HEK293T (cell line): ENCODE measurements around the gene ALKBH4.

Experiments
- CTCF ChIA-PET: fragments of 350-600 bp; formaldehyde crosslinking; extraction: SDS; loops from one replicate; lab custom pipeline; 2021; ENCODE audit warnings: antibody characterized with exemption, inconsistent platforms; lab: Yijun Ruan, JAX
- POLR2A ChIA-PET: fragments of 350-600 bp; formaldehyde crosslinking; extraction: SDS; loops from one replicate; lab custom pipeline; 2020; ENCODE audit warnings: antibody characterized with exemption, inconsistent platforms; lab: Yijun Ruan, JAX
- DNase-seq: peaks from one replicate; pipeline ENCODE4 v3.0.0; 2012; ENCODE audit warnings: mixed read lengths; ENCODE audit errors: extremely low spot score
- ARNT ChIP-seq: fragments of 450-650 bp; IDR thresholded peaks from 2 replicates; pipeline ENCODE4 v1.6.1; 2017; ENCODE audit warnings: mild to moderate bottlenecking
- BHLHE40 ChIP-seq: fragments of 450-650 bp; IDR thresholded peaks from 2 replicates; pipeline ENCODE4 v1.6.1; 2016; ENCODE audit warnings: mild to moderate bottlenecking, moderate library complexity, borderline replicate concordance
- CTBP1 ChIP-seq: fragments of 450-650 bp; IDR thresholded peaks from 2 replicates; pipeline ENCODE4 v1.6.1; 2016; ENCODE audit warnings: borderline replicate concordance
- ELF4 ChIP-seq: fragments of 450-650 bp; IDR thresholded peaks from 2 replicates; pipeline ENCODE4 v1.6.1; 2017; ENCODE audit warnings: antibody characterized with exemption
- FOXA1 ChIP-seq: fragments of 450-650 bp; IDR thresholded peaks from 2 replicates; pipeline ENCODE4 v1.6.1; 2016; ENCODE audit warnings: mild to moderate bottlenecking
- FOXK2 ChIP-seq: fragments of 450-650 bp; IDR thresholded peaks from 2 replicates; pipeline ENCODE4 v1.6.1; 2016; ENCODE audit warnings: mild to moderate bottlenecking
- FOXM1 ChIP-seq: fragments of 450-650 bp; IDR thresholded peaks from 2 replicates; pipeline ENCODE4 v1.6.1; 2017; ENCODE audit warnings: mild to moderate bottlenecking, borderline replicate concordance
- HDGF ChIP-seq: fragments of 450-650 bp; IDR thresholded peaks from 2 replicates; pipeline ENCODE4 v1.6.1; 2017; ENCODE audit warnings: antibody characterized with exemption, borderline replicate concordance
- L3MBTL2 ChIP-seq: fragments of 450-650 bp; conservative IDR thresholded peaks from 2 replicates; pipeline ENCODE4 v1.6.1; 2016; ENCODE audit warnings: mild to moderate bottlenecking
- LEF1 ChIP-seq: fragments of 450-650 bp; IDR thresholded peaks from 2 replicates; pipeline ENCODE4 v1.6.1; 2017; ENCODE audit warnings: mild to moderate bottlenecking, borderline replicate concordance
- NFRKB ChIP-seq: fragments of 450-650 bp; IDR thresholded peaks from 2 replicates; pipeline ENCODE4 v1.6.1; 2016; ENCODE audit warnings: mild to moderate bottlenecking, moderate library complexity
- PKNOX1 ChIP-seq: fragments of 450-650 bp; IDR thresholded peaks from 2 replicates; pipeline ENCODE4 v1.6.1; 2016
- SP1 ChIP-seq: fragments of 450-650 bp; IDR thresholded peaks from 2 replicates; pipeline ENCODE4 v1.6.1; 2017
- SUZ12 ChIP-seq: fragments of 450-650 bp; IDR thresholded peaks from 2 replicates; pipeline ENCODE4 v1.6.1; 2016; ENCODE audit warnings: mild to moderate bottlenecking
- TARDBP ChIP-seq: fragments of 450-650 bp; IDR thresholded peaks from 2 replicates; pipeline ENCODE4 v1.6.1; 2016
- ZNF384 ChIP-seq: fragments of 450-650 bp; IDR thresholded peaks from 2 replicates; pipeline ENCODE4 v1.6.1; 2016

The ALKBH4 gene

DNA sequence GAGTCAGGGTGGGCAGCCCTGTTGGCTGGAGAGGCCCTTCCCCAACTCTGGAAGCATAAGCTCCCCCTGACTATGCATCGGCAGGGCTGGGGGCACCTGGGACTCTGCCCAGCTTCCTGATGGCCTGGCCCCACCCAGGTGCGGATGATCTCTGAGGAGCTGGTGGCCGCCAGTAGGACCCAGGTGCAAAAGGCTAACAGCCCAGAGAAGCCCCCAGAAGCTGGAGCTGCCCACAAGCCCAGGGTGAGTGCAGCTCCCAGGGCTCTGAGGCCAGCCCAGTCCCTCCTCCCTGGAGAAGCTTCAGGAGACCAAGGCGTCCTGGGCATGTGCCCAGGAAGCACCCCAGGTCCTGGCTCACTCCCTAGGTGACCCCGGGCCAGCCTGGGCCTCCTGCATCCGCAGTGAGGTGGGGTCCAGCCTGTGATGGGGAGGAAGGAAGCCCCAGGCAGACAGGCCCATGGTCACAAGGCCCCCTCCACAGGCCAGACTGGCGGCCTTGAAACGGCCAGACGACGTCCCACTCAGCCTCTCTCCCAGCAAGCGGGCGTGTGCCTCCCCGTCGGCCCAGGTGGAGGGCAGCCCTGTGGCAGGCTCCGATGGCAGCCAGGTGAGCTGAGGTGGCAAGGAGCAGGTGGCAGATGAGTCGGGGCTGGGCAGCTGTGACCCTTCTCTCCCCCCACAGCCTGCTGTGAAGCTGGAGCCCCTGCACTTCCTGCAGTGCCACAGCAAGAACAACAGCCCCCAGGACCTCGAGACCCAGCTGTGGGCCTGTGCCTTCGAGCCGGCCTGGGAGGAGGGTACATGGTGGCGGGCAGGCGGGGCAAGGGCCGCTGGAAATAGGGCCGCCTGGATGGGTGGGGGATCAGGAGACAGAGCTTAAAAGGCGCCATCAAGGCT, 3.2 kb upstream of the ALKBH4 start:
- ChIA-PET CTCF (interaction anchor here (0.6 to 1.1 kb wide), 4 partner anchors 12 to 270 kb away, joined by 4 to 6 read pairs (median 4); no protein-coding TSS in a partner anchor), POLR2A (interaction anchor here (0.9 kb wide), 1 partner anchor 12 kb away, joined by 3 read pairs; no protein-coding TSS in a partner anchor)
- DNase-seq: no peak
- TF ChIP-seq ARNT (no peak), NFRKB (no peak), FOXK2 (no peak), LEF1 (no peak), ELF4 (no peak), TARDBP (no peak), L3MBTL2 (no peak), BHLHE40 (no peak), SUZ12 (no peak), FOXA1 (no peak), SP1 (no peak)

- CTCF ChIA-PET: no interaction called here
- POLR2A ChIA-PET: interaction anchor here (0.9 kb wide), 1 partner anchor 10 kb away, joined by 3 read pairs; no protein-coding TSS in a partner anchor
- DNase-seq: no peak
- no peak for TF ChIP-seq FOXK2
Observed at GRCh38 chr7:102466097-102466496, 1.4 kb upstream of the ALKBH4 start.

GRCh38 chr7:102463841-102464576, 654 bp downstream of the ALKBH4 start:
- TF ChIP-seq CTBP1 (no peak), LEF1 (no peak), L3MBTL2 (no peak), SP1 (no peak), ELF4 (no peak), FOXK2 (no peak)
- DNase-seq: no peak
- ChIA-PET POLR2A (interaction anchor here (1.1 to 1.2 kb wide), 2 partner anchors 30 to 68 kb away, joined by 3 read pairs; partner anchors contain the start of gene PRKRIP1), CTCF (no interaction called here)

DNA sequence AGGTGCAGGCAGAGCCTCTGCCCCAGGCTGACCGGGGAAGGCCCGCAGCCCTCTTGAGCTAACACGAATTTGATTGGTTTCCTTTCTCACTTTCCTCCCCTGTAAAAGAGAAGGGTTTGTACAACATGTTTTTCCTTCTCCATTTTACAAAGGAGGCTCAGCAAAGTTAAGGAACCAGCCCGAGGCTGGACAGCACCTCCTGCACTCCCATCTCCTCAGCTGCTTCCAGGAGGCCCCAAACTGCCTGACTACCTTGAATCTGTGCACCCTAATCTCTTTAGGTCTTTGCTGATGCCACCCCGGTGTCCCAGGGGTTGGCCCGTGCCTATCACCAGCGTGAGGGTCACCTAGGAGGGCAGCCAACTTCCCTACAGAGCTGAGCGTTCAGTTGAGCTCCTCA, 4.2 kb downstream of the ALKBH4 start:
- CTCF ChIA-PET: no interaction called here
- DNase-seq: no peak
- POLR2A ChIA-PET: no interaction called here
- TF ChIP-seq ZNF384 (no peak), FOXK2 (no peak), NFRKB (no peak), HDGF (no peak), CTBP1 (no peak), LEF1 (no peak), FOXA1 (no peak), TARDBP (no peak), ARNT (no peak), SUZ12 (no peak), PKNOX1 (no peak), FOXM1 (no peak), ELF4 (no peak), SP1 (no peak), L3MBTL2 (no peak), BHLHE40 (no peak)

GRCh38 chr7:102459221-102459844, 5.3 kb downstream of the ALKBH4 start:
- ChIA-PET POLR2A (no interaction called here), CTCF (no interaction called here)
- TF ChIP-seq SUZ12 (no peak), BHLHE40 (no peak), CTBP1 (no peak), NFRKB (no peak), FOXM1 (no peak), LEF1 (no peak)
- no peak for DNase-seq

- POLR2A ChIA-PET: no interaction called here
- CTCF ChIA-PET: no interaction called here
- no peak for DNase-seq
- TF ChIP-seq L3MBTL2 (no peak), FOXA1 (no peak), CTBP1 (no peak), TARDBP (no peak), ELF4 (no peak), ZNF384 (no peak), SP1 (no peak), ARNT (no peak), BHLHE40 (no peak), HDGF (no peak), LEF1 (no peak), FOXK2 (no peak), PKNOX1 (no peak), FOXM1 (no peak), NFRKB (no peak), SUZ12 (no peak)
Observed at GRCh38 chr7:102457352-102457924, 7.2 kb downstream of the ALKBH4 start.
